GM12872 (cell line): ENCODE measurements around the gene ERF.

ENCODE experiments used
- TF ChIP-seq, protein P1 (sequence below): IDR thresholded peaks from 3 replicates; pipeline ENCODE4 v1.5.1; 2011; ENCODE audit warnings: low read depth, mild to moderate bottlenecking, low read length, moderate library complexity; ENCODE audit not compliant: insufficient read depth

ERF gene

DNA sequence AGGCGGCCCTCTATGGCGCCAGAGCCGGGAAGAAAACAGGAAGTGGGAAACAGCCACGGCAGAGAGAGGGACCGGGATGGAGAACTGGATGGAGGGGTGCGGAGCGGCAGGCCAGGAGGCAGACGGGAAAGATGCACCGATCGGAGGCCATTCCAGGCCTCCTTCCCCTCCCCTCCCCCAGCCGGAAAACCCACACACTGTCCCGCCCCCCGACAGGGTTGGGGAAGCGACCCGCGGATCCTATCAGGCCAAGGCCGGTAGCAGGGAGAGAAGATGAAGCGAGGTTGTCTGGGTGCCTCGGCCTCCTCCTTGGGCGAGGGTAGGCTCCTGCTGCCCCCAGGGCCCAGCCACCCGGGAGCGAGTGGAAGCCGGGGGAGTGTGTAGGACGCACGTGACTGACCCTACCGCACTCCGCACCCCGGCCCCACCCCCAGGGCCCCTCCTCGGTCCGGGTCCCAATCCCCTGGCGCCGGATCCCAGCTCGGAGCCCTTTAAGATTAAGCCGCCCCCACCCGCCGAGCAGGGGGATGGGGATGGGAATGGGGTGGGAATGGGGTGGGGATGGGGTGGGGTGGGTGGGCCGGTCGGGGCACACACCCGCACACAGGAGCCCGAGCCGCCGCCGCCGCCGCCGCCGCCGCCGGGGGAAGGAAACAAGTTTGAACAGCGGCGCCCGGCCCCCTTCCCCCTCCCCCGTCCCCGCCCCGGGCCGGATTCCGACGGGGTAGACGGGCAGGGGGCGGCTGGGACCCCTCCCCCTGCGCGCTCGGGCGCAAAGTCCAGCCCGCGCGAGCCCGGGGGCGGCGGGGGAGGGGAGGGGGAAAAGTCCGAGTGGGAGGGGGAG, 1.5 kb downstream of the ERF start:
- TF ChIP-seq, protein P1, sequence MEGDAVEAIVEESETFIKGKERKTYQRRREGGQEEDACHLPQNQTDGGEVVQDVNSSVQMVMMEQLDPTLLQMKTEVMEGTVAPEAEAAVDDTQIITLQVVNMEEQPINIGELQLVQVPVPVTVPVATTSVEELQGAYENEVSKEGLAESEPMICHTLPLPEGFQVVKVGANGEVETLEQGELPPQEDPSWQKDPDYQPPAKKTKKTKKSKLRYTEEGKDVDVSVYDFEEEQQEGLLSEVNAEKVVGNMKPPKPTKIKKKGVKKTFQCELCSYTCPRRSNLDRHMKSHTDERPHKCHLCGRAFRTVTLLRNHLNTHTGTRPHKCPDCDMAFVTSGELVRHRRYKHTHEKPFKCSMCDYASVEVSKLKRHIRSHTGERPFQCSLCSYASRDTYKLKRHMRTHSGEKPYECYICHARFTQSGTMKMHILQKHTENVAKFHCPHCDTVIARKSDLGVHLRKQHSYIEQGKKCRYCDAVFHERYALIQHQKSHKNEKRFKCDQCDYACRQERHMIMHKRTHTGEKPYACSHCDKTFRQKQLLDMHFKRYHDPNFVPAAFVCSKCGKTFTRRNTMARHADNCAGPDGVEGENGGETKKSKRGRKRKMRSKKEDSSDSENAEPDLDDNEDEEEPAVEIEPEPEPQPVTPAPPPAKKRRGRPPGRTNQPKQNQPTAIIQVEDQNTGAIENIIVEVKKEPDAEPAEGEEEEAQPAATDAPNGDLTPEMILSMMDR: no peak

DNA sequence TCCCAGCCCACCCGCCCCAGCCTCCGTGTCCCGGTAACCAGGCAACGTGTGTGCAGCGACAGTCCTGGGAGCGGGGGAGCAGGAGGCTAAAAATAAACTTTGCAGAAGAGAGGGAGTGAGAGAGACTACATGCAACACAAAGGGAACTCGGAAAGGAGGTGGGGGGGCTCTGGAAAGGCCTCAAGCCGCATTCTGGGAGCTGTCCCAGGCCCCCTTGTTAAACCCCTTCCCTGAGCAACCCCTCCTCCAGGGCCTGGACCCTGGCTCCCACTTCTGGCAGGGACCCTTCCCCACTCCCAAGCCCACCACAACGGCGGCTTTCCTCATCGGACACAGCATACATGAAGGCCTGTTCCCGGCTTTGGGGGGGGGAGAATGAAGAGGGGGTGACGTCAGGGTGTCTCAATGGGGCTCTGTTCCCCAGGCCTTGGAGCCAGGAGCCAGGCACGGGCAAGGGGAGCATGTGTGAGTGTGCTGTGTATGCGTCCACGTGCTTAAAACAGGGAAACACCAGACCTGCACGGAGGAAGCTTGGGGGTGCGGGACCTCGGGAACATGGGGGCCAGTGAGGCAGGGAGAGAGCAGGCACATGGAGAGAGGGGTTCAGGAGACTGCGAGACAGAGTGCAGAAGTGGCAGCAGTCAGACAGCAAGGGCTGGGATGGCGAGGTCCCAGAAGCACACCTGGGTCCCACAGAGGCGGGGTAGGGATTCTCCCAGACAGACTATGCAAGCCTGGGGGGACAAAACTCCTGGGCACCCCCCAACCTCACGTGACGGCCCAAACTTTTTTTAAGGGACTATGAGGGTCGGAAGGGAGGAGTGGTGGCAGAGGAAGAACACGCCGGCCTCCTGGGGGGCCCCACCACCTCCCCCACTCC, 2.3 kb downstream of the ERF start:
- TF ChIP-seq, protein P1: no peak

- TF ChIP-seq, protein P1: no peak
Measured at GRCh38 chr19:42251572-42252358, 3.2 kb downstream of the ERF start.

DNA sequence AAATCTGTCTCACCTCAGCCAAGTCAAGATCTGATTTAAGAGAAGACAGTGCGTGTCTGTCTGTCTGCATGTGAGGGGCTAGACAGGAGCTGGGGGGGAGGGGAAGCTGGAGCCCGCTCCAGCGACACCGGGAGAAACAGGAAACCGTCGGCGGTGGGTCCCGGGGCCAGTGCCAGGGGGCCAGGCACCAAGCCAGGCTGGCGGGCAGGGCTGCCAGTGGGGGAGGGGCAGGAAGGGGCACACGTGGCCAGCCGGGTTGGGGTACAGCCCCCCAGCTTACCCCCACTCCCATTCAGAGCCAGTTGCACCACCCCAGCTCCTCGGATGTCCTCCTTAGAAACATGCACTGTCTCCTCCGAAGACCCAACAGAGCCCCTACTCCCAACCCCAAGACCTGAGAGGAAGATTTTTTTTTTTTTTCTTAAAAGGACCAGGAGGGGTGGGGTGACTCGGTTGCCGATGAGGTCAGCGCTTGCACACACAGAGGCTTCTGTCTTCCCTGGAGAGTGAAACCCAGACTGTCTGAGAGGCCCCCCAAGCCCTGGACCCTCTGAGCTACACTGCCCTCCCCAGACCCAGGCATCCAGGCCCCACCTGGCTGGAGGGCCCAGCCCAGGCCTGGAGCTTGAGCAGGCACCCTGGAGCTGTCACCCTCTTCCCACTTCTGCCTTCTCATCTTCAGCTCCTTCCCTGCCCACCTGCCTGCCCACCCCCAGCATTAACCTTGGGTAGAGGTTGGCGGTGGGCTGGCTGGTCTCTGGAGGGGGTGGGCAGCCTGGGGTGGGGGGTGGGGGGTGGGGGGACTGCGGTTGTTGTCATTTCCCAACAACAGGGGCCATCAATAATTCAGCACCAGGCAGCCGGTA, 4.0 kb downstream of the ERF start:
- TF ChIP-seq, protein P1: no peak

DNA sequence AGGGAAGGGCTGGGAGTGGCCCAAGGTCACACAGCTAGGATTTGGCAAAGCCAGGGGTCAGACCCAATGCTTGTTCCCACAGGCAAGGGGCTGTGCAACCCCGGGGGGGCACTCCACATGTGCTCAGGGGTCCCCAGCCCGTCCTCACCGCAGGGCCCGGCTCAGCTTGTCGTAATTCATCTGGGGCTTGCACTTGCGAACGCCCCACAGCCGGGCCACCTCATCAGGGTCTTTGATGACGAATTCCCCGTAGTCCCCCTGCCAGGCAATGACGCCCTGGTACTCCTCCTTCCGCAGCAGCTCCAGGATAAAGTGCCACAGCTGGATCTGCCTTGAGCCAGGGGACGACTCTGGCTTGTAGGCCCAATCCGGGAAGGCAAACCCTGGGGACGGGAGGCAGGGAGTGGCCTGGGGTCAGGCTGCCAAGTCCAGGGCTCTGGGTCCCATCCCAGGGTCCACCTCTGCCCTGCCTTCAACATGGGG, 4.7 kb downstream of the ERF start:
- TF ChIP-seq, protein P1: no peak

- TF ChIP-seq, protein P1: no peak
Measured at GRCh38 chr19:42249769-42250168, 5.2 kb downstream of the ERF start.
